Left ventricle myocardium inferior (tissue), 1 donor: Measurements from ENCODE around the gene HARBI1. TPM values are rescaled to one million over a fixed set of nuclear protein-coding genes. Genes with fewer than 3 reads are reported as not detected.

ENCODE experiments used
- DNase-seq: peaks from one replicate; pipeline ENCODE4 v3.0.0-alpha.2; 2020
- H3K27ac ChIP-seq: fragments of 200-600 bp; replicated peaks from 2 replicates; pipeline ENCODE4 v1.8.0; 2021
- H3K27me3 ChIP-seq: fragments of 200-600 bp; 2 replicates; pipeline ENCODE4 v1.8.0; 2021; ENCODE audit warnings: low read depth
- H3K36me3 ChIP-seq: fragments of 200-600 bp; 2 replicates; pipeline ENCODE4 v1.8.0; 2021
- H3K4me1 ChIP-seq: fragments of 200-600 bp; 2 replicates; pipeline ENCODE4 v1.8.0; 2021
- H3K4me3 ChIP-seq: fragments of 200-600 bp; 2 replicates; pipeline ENCODE4 v1.8.0; 2021; ENCODE audit warnings: mild to moderate bottlenecking, moderate library complexity
- H3K9me3 ChIP-seq: fragments of 200-600 bp; replicated peaks from 2 replicates; pipeline ENCODE4 v1.8.0; 2021
- intact Hi-C: fragments of 100-400 bp; cut with micrococcal nuclease; formaldehyde crosslinking; loops from one replicate; pipeline ENCODE4 v1.11.0; 2022
- total RNA-seq: library from RNA; stranded (reverse); fragmentation: NEBNext Ultra II Directional; extraction: Animal tissue kit (Norgen Biotek cat#: 25700); gene quantifications from one replicate; pipeline ENCODE4 v1.2.1, GENCODE V29; 2021
- TF ChIP-seq, protein P1 (sequence below): fragments of 200-600 bp; IDR thresholded peaks from 2 replicates; pipeline ENCODE4 v1.8.0; 2021; ENCODE audit warnings: antibody characterized with exemption, mild to moderate bottlenecking, borderline replicate concordance
- donor health status: DM: no; HTN: yes; CAD: no; lungs with severe emphysema.

HARBI1 gene
- total RNA-seq, 1 donor from 2014 or later = 4.8 TPM

DNA sequence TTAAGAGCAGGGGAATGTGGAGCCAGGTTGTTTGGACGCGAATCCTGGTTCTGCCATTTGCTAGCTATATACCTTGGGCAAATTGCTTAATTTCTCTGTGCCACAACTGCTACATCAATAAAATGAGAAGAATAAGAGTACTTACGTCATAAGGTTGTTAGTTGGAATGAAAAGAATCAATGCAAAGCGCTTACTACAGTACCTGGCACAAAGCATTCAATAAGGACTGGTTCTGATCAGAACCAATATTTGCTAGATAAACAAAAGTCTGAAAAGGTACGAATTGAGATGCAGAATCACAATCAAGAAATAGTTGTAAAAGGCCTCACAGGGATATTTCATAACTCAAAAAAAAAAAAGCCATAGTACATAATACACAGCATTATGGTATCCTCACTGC is 34.4 kb downstream of the HARBI1 start:
- intact Hi-C loops = no loop called here
- Histone ChIP-seq H3K4me3 (no peak overlapping the region), H3K27ac (no peak overlapping the region), H3K4me1 (peaks cover 22% of the 10 kb centered on the region), H3K27me3 (no peaks in the 10 kb centered on the region), H3K36me3 (no peaks in the 10 kb centered on the region), H3K9me3 (peaks cover 3% of the 10 kb centered on the region)
- DNase-seq = no peak
- TF ChIP-seq, protein P1, sequence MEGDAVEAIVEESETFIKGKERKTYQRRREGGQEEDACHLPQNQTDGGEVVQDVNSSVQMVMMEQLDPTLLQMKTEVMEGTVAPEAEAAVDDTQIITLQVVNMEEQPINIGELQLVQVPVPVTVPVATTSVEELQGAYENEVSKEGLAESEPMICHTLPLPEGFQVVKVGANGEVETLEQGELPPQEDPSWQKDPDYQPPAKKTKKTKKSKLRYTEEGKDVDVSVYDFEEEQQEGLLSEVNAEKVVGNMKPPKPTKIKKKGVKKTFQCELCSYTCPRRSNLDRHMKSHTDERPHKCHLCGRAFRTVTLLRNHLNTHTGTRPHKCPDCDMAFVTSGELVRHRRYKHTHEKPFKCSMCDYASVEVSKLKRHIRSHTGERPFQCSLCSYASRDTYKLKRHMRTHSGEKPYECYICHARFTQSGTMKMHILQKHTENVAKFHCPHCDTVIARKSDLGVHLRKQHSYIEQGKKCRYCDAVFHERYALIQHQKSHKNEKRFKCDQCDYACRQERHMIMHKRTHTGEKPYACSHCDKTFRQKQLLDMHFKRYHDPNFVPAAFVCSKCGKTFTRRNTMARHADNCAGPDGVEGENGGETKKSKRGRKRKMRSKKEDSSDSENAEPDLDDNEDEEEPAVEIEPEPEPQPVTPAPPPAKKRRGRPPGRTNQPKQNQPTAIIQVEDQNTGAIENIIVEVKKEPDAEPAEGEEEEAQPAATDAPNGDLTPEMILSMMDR = no peak

DNA sequence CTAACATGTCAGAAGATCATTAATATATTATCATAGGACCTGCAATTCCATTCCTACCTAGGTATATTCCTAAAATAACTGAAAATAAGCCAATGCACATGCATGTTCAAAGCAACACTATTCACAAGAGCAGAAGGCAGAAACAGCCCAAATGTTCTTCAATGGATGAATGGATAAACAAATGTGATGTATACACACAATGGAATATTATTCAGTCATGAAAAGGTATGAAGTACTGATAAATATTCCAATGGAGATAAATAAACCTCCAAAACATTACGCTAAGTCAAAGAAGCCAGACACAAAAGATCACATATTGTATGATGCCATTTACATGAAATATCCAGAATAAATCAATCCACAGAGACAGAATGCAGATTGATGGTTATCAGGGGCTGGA is 40.0 kb downstream of the HARBI1 start:
- Histone ChIP-seq H3K9me3 (peaks cover 3% of the 10 kb centered on the region), H3K36me3 (no peaks in the 10 kb centered on the region), H3K4me1 (peaks cover 42% of the 10 kb centered on the region), H3K27me3 (no peaks in the 10 kb centered on the region), H3K27ac (no peak overlapping the region), H3K4me3 (no peak overlapping the region)
- intact Hi-C loops = no loop called here
- no peak for DNase-seq
- TF ChIP-seq, protein P1 = no peak

DNA sequence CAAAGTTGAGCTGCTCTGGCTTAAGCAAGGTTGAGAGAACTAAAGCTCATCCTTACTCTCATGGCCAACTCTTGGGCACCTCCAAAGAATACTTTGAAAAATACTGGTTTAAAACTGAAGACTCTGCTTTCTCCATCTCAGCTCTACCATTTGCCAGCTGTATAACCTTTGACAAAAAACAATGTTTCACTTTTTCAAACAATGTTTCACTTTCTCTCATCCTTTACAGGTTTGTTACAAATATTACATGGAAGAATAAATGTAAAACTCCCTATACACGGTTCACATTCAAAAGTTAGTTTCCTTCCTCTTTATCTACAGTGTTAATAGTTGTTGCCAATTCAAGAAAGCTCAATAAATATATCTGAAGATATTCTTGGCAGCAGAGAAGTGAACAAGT is 42.4 kb downstream of the HARBI1 start:
- no peak for DNase-seq
- H3K9me3 ChIP-seq = peaks cover 3% of the 10 kb centered on the region
- no peaks in the 10 kb centered on the region for H3K36me3 ChIP-seq
- H3K27ac ChIP-seq = no peak overlapping the region
- TF ChIP-seq, protein P1 = no peak
- H3K4me1 ChIP-seq = peaks cover 53% of the 10 kb centered on the region
- intact Hi-C loops = no loop called here
- no peak overlapping the region for H3K4me3 ChIP-seq
- H3K27me3 ChIP-seq = no peaks in the 10 kb centered on the region

DNA sequence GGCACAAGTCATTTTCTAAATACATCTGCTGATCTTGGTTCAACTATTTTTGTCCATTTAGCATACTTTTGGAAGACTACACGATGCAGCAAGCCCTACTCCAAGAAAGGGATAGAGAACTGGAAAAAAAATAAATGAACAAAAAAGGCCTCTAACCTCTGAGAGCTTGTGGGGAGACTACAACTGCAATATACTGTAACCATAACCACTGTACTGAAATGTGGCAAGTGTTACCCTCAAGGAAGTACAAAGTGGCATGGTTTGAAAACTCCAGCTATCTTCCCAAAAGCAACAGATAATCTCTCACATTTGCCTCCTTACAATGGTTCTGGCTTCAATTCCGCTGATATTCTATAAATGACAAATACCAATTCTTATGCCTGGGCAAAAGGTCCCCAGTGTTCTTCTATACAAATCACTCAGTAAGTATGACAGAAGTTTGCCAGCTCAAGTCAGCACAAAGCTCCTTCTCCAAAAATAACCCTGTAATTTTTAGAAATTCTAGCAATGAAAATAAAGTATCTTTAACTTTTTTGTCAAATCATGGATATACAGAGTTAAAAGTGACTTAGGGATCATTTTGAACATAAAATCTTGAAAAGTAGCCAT is 46.1 kb downstream of the HARBI1 start:
- TF ChIP-seq, protein P1 = no peak
- no peak overlapping the region for H3K27ac ChIP-seq
- H3K9me3 ChIP-seq = peaks cover 3% of the 10 kb centered on the region
- intact Hi-C loops = no loop called here
- H3K4me3 ChIP-seq = no peak overlapping the region
- DNase-seq = no peak
- no peaks in the 10 kb centered on the region for H3K27me3 ChIP-seq
- peaks cover 32% of the 10 kb centered on the region for H3K4me1 ChIP-seq
- H3K36me3 ChIP-seq = no peaks in the 10 kb centered on the region

DNA sequence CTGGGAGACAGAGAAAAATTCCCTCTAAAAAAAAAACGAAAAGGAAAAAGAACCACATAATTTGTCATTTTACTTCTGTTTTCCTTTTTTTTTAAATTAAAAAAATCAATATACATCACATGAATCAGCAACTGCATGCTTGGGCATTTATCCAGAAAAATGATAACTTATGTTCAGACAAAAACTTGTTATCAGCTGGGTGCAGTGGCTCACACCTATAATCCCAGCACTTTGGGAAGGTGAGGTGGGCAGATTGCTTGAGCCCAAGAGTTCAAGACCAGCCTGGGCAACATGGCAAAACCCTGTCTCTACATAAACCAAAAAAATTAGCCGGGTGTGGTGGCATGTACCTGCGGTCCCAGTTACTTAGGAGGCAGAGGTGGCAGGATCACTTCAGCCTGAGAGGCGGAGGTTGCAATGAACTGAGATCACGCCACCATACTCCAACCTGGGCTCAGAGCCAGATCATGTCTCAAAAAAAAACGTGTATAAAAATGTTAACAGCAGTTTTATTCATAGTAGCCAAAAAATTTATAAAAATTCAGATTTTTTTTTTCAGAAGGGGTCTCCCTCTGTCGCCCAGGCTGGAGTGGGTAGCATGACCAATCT is 51.7 kb downstream of the HARBI1 start:
- H3K27me3 ChIP-seq = no peaks in the 10 kb centered on the region
- no peaks in the 10 kb centered on the region for H3K9me3 ChIP-seq
- no peaks in the 10 kb centered on the region for H3K36me3 ChIP-seq
- TF ChIP-seq, protein P1 = no peak
- peaks cover 29% of the 10 kb centered on the region for H3K4me1 ChIP-seq
- no peak overlapping the region for H3K27ac ChIP-seq
- H3K4me3 ChIP-seq = no peak overlapping the region
- DNase-seq = no peak
- intact Hi-C loops = no loop called here
